GM11168 (cell line): ENCODE measurements around the gene OR5K4.
"Not testable (repeated sequence)": the region's sequence is repeated elsewhere in the genome, so short reads cannot be mapped to it uniquely, and the experiment has no call there.

Source experiments
- in situ Hi-C: fragments of 300-500 bp; cut with MboI; formaldehyde crosslinking; loops from one replicate; pipeline ENCODE4 v1.12.0; 2022; ENCODE audit warnings: low sequenced_read_pairs; ENCODE audit not compliant: unreplicated experiment

The OR5K4 gene

DNA sequence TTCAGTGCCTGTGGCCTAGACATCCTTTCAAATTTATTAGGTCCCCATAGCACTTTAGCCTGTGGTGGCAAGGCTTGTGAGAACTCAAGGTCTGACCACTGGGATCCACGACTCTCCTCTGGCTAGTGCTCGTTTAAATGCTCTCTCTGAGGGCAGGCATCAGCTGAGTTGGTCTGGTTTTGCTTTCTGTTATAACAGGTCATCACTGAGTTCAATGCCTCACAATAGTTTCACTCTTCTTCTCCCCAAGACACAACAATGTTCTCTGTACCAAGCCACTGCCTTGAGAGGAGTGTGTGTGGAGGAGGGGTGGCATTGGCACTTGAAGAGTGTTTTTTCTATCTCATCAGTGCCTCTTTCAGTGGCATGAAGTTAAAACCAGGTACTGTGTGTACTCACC is 7.6 kb downstream of the OR5K4 start:
- in situ Hi-C loops = loop anchor here (25.0 kb wide), 1 partner anchor 151 kb away; the partner anchor contains the start of gene CLDND1

DNA sequence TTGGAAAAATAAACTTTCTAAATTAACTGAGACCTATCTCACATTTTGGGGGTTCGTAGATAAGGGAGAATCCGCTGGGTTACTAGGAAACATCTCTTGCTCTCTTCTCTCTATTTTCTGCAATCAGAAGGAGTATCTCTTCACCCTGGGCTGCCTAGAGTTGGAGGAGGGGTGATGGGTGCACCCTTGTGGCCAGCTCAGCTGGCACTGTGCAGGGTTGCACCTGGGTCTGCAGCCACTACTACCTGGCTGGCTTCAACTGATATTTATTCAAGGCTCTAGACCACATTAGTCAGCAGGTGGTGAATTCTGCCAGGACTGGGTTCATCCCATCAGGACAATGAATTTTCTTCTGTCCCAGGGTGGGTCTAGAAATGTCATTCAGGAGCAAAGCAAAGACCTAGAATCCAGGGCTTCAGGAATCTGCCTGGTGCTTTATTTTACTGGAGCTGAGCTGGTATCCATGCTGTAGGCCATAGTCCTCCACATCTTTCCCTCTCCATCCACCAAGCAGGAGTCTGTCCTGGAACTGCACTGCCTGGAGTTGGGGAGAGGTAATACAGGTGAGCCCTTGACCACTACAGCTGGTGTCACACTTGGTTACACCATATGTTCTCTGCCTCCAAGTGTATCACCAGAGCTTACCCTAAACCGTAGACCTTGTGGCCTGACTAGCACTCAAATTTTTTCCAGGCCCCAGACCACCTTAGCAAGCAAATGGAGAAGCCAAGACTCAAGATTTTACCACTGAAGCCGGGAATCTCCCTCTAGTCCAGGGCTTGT is 14.0 kb downstream of the OR5K4 start:
- in situ Hi-C loops = loop anchor here (25.0 kb wide), 1 partner anchor 145 kb away; the partner anchor contains the start of gene CLDND1

DNA sequence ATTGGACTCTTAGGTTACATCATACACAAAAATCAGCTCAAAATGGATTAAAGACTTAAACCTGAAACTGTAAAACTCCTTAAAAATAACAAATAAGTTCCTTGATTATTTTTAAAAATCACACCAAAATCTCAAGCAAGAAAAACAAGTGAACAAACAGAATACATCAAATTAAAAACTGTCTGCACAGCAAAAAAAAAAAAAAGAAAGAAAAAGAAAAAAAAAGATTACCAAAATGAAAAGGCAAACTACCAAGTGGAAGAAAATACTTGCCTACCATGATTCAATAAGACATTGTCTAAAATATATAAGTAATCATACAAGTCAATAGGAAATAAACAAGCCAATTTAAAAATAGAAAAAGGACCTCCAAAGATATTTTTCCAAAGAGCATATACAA is 17.5 kb downstream of the OR5K4 start:
- in situ Hi-C loops = loop anchor here (25.0 kb wide), 1 partner anchor 141 kb away; the partner anchor contains the start of gene CLDND1

DNA sequence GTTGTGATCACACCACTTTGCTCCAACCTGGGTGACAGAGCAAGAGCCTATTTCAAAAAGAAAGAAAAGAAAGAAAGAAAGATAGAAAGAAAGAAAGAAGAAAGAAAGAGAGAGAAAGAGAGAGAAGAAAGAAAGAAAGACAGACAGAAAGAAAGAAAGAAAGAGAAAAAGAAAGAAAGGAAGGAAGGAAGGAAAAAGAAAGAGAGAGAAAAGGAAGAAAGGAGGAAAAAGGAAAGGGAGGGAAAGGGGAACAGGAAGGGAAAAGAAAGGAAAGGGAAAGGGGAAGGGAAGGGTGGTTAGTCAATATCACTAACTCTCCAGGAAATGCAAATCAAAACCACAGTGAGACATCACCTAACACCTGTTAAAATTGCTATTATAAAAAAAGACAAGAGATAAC is 18.2 kb downstream of the OR5K4 start:
- in situ Hi-C loops = loop anchor here (25.0 kb wide), 1 partner anchor 140 kb away; the partner anchor contains the start of gene CLDND1

DNA sequence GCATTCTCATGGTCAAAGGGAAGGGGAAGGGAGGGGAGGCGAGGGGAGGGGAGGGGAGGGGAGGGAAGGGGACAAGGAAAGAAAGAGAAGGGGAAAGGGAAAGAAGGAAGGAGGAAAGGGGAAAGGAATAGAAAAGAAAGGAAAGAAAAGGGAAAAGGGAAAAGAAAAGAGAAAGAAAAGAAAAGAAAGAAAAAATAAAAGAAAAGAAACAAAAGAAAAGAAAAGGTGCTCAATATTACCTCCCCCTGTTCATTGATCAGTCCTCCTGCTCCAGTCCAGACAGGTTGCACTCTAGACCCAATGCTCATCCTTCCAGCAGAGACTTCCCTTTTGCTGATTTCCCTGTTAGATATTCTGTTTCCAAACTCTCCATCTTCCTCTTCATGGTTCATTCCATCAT is 18.8 kb downstream of the OR5K4 start:
- in situ Hi-C loops = loop anchor here (25.0 kb wide), 1 partner anchor 140 kb away; the partner anchor contains the start of gene CLDND1

DNA sequence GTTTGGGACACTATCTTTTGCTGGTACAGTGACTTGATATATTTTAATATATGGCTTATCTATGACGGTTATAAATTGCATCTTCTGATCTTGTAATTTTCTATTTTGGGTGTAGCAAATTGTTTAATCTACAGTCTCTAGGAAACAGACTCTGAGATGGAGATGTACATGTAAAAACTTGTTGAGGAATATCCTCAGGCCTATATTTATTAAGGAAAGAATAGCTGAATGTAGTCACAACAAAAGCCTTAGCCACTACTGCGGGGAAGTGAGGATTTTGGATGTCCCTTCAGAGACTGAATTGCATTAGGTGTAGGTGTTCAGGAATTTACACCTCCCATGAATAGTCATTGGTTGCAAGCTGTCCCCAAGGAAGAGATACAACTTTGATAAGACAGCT is 23.0 kb downstream of the OR5K4 start:
- in situ Hi-C loops = no loop called here

DNA sequence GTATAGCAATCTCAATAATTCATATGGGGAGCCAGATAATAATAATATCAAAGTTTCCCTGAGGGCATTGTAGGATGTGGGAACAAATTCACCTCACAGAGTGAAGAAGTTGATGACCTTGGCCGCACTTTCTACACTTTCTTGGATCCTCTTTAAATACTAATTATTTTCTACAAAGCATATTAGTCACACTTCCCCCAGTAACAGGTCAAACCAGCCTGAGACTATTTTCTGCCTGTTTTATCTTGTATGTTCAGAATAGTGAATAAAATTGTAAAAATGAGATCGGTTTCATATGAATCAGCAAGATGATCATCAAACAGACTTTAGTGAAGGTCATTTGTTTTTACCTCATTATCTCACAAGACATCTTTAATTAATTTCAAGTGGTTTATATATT is 34.5 kb downstream of the OR5K4 start:
- in situ Hi-C loops = no loop called here

DNA sequence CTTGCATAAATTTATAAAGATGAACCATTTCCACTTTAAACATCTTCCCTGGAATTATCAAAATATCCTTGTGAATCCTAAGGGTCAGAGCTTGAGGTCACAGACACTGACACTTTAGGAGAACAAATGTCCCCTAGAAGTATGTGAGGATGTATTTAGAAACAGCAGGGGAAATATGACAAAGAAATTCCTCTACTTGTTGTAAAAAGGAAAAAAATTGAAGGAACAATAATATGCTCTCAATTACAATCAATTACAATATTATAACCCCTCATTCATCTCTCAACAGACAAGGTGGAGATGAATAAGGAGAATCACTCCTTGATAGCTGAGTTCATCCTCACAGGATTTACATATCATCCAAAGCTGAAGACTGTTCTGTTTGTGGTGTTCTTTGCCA is 36.7 kb downstream of the OR5K4 start, which contains the start of gene OR5K3:
Gene OR5K3 (plus strand): TSS at position 301 of the 400 bp plus-strand sequence. CDS start 0 bp downstream, at position 301.
- in situ Hi-C loops = no loop called here

DNA sequence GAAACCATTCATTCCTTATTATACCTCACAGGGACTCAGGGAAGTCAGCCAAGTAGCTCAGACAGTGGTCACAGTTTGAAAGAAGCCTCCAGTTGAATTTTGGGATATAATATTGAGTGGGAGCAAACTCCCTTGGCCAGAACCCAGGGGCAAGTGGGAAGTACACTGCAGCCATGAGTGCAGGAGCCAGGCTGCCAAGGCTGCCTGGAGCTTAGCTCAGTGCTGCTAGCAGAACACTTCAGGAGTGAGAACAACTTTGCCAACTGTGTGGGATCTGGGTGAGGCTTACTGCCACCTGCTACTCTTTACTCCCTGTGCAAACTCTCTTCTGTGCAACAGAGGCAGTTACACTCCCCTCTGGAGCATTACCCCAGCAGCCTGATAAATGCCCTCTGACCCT is 41.4 kb downstream of the OR5K4 start:
- in situ Hi-C loops = no loop called here

DNA sequence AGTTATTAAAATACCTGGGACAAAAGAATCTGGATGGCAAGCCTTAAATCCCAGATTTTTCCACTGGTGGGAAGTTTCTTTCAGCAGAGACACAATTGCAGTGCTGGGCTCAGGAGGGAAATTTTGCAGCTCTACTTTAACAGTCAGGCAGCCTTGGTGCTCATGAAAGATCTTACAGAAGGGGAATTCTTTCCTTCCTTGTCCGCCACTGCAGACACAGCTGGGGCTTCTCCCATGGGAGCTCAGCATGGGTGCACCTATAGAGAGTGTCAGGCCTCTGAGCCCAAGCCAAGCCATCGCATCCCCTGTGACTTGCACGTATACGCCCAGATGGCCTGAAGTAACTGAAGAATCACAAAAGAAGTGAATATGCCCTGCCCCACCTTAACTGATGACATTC is 42.8 kb downstream of the OR5K4 start:
- in situ Hi-C loops = not testable (repeated sequence)

DNA sequence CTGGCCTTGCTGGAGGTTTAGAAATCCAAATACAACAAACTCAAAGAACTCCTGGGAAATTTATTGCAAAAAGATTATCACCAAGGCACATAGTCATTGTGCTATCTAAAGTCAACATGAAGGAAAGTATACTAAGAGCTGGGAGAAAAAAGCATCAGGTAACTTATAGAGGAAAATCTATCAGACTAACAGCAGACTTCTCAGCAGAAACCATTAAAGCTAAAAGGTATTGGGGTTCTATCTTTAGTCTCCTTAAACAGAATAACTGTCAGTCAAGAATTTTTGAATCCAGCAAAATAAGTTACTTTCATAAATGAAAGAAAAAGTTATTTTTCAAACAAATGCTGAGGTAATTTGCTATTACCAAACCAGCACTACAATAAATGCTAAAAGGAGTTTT is 44.9 kb downstream of the OR5K4 start:
- in situ Hi-C loops = no loop called here

DNA sequence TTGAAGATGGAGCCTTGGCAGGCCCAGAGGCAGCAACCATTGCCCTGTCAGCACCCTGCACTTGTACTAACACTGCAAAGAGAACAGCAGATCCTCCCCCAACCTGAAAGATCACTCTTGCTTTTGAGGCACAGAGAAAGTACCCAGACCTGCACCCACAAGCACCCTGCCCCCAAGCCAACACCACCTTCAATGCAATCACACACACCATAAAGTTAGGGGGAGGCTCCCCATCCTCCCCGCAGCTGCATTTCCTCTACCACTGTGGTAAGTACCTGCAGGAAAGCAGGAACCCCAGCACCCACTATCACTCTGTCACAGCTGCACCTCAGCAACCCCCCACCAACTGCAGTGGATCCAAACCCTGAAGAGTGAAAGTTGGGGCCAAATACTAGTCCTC is 48.9 kb downstream of the OR5K4 start:
- in situ Hi-C loops = no loop called here

DNA sequence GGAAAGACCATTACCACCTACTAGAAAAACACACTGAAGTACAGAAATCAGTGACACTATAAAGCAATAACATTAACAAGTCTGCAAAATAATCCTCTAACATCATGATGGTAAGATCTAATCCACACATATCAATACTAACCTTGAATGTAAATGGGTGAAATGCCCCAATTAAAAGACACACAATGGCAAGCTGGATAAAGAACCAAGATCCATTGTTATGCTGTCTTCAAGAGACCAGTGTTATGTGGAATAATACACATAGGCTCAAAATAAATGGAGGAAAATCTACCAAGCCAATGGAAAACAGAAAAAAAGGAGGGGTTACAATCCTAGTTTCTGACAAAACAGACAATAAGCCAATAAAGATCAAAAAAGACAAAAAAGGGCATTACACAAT is 50.4 kb downstream of the OR5K4 start:
- in situ Hi-C loops = no loop called here
